Measurements from ENCODE around the gene STOX2.

GRCh38 chr4:184053434-184053833 lies 148.3 kb downstream of the STOX2 start:
- TF ChIP-seq EP300 (IDR thresholded peaks at IDR 0.05; ENCODE audit: low read depth in 2 of 2, low read length in 2 of 2) (no peak), EP300 (CRISPR knock-in tag; IDR thresholded peaks at IDR 0.05; ENCODE audit: borderline replicate concordance) (no peak), PHB2 (IDR thresholded peaks at IDR 0.05; ENCODE audit: partially characterized antibody) (no peak), ZNF230 (CRISPR knock-in tag; IDR thresholded peaks at IDR 0.05) (no peak), U2AF2 (IDR thresholded peaks at IDR 0.05; ENCODE audit: low read depth, low read length) (no peak), GABPA (IDR thresholded peaks at IDR 0.05; ENCODE audit: low read depth, low read length) (no peak), GABPA (CRISPR knock-in tag; IDR thresholded peaks at IDR 0.05; ENCODE audit: low read depth) (no peak)
- TF ChIP-seq, protein P1, sequence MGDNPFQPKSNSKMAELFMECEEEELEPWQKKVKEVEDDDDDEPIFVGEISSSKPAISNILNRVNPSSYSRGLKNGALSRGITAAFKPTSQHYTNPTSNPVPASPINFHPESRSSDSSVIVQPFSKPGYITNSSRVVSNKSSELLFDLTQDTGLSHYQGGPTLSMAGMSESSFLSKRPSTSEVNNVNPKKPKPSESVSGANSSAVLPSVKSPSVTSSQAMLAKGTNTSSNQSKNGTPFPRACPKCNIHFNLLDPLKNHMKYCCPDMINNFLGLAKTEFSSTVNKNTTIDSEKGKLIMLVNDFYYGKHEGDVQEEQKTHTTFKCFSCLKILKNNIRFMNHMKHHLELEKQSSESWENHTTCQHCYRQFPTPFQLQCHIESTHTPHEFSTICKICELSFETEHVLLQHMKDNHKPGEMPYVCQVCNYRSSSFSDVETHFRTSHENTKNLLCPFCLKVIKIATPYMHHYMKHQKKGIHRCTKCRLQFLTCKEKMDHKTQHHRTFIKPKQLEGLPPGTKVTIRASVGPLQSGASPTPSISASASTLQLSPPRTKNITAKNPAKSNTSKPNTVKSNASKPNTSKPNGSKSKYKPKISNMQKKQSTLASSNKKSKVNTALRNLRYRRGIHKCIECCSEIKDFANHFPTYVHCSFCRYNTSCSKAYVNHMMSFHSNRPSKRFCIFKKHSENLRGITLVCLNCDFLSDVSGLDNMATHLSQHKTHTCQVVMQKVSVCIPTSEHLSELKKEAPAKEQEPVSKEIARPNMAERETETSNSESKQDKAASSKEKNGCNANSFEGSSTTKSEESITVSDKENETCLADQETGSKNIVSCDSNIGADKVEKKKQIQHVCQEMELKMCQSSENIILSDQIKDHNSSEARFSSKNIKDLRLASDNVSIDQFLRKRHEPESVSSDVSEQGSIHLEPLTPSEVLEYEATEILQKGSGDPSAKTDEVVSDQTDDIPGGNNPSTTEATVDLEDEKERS (CRISPR knock-in tag; IDR thresholded peaks at IDR 0.05): no peak
